Measurements from ENCODE around the gene COX7B2. TPM values are rescaled to one million over a fixed set of nuclear protein-coding genes. Genes with fewer than 3 reads are reported as not detected.

COX7B2 gene
- total RNA-seq, 1 experiment from 2014 or later: not detected

GRCh38 chr4:46930891-46931290 is 21.8 kb upstream of the COX7B2 start:
- ChIA-PET POLR2A (no interaction called here), CTCF (no interaction called here), RAD21 (ENCODE audit: low non-redundant PET in 1 of 2, low total read pairs in 2 of 2, uncharacterized antibody in 2 of 2, unreplicated experiment in 2 of 2) (no interaction called here)
- H3K9ac ChIP-seq (ENCODE audit: low read length): no peak overlapping the region
- H3K27me3 ChIP-seq (ENCODE audit: insufficient read depth, low read length): no peaks in the 10 kb centered on the region
- H2AFZ ChIP-seq (ENCODE audit: low read depth, low read length, poor library complexity, severe bottlenecking): no peak overlapping the region
- no peaks in the 10 kb centered on the region for H4K20me1 ChIP-seq (ENCODE audit: insufficient read depth)
- no peak for DNase-seq (ENCODE audit: low read depth, low spot score)
- H3K4me1 ChIP-seq (ENCODE audit: control insufficient read depth in 1 of 2, insufficient read depth in 2 of 2, low read length in 2 of 2): no peaks in the 10 kb centered on the region
- peaks cover 0 to 3% of the 10 kb centered on the region in 2 experiments; a peak in 3 of 4 replicates for H3K9me3 ChIP-seq (ENCODE audit: control insufficient read depth in 1 of 2, insufficient read depth in 1 of 2, low read depth in 1 of 2, low read length in 2 of 2)
- H3K9me2 ChIP-seq (ENCODE audit: insufficient read depth): no peaks in the 10 kb centered on the region
- BruUV-seq (replicated peaks): no TSS peak
- intact Hi-C loops (cut with micrococcal nuclease): loop anchor here (10.0 kb wide), 1 partner anchor 454 kb away; no protein-coding TSS in a partner anchor
- no peak overlapping the region for H3K4me3 ChIP-seq (replicated peaks in 1 of 2; ENCODE audit: low read depth in 1 of 2, low read length in 2 of 2)
- H3K27ac ChIP-seq (ENCODE audit: low read depth, low read length): no peak overlapping the region
- H3K4me2 ChIP-seq (ENCODE audit: low read length): no peak overlapping the region
- TF ChIP-seq ZNF274 (IDR thresholded peaks at IDR 0.05; ENCODE audit: low read depth, low read length) (no peak), SRF (IDR thresholded peaks at IDR 0.05; ENCODE audit: low read depth) (no peak), CTCF (IDR thresholded peaks at IDR 0.05 in 2 of 3, conservative IDR thresholded peaks at IDR 0.05 in 1 of 3; ENCODE audit: borderline replicate concordance in 1 of 3, insufficient read depth in 1 of 3, low read depth in 2 of 3, low read length in 2 of 3) (no peak), ZFX (IDR thresholded peaks at IDR 0.05) (no peak)
- H3K79me2 ChIP-seq (ENCODE audit: insufficient read depth, low read length): no peaks in the 10 kb centered on the region
- no peaks in the 10 kb centered on the region for H3K36me3 ChIP-seq (ENCODE audit: control insufficient read depth in 1 of 2, insufficient read depth in 2 of 2, low read length in 2 of 2)
- no peak for ATAC-seq

GRCh38 chr4:46927201-46927600 is 18.2 kb upstream of the COX7B2 start:
- no peaks in the 10 kb centered on the region for H3K27me3 ChIP-seq (ENCODE audit: insufficient read depth, low read length)
- H3K4me1 ChIP-seq (ENCODE audit: control insufficient read depth in 1 of 2, insufficient read depth in 2 of 2, low read length in 2 of 2): no peaks in the 10 kb centered on the region
- no peak overlapping the region for H3K4me3 ChIP-seq (replicated peaks in 1 of 2; ENCODE audit: low read depth in 1 of 2, low read length in 2 of 2)
- H3K9me2 ChIP-seq (ENCODE audit: insufficient read depth): no peaks in the 10 kb centered on the region
- CTCF ChIA-PET: no interaction called here
- no peak overlapping the region for H3K27ac ChIP-seq (ENCODE audit: low read depth, low read length)
- H3K9me3 ChIP-seq (ENCODE audit: control insufficient read depth in 1 of 2, insufficient read depth in 1 of 2, low read depth in 1 of 2, low read length in 2 of 2): peaks cover 0 to 3% of the 10 kb centered on the region in 2 experiments; a peak in 2 of 4 replicates
- no peak overlapping the region for H3K9ac ChIP-seq (ENCODE audit: low read length)
- DNase-seq (ENCODE audit: low read depth, low spot score): no peak
- BruUV-seq (replicated peaks): no TSS peak
- H4K20me1 ChIP-seq (ENCODE audit: insufficient read depth): no peaks in the 10 kb centered on the region
- no peaks in the 10 kb centered on the region for H3K79me2 ChIP-seq (ENCODE audit: insufficient read depth, low read length)
- H3K36me3 ChIP-seq (ENCODE audit: control insufficient read depth in 1 of 2, insufficient read depth in 2 of 2, low read length in 2 of 2): no peaks in the 10 kb centered on the region
- intact Hi-C loops (cut with micrococcal nuclease): no loop called here
- no peak overlapping the region for H2AFZ ChIP-seq (ENCODE audit: low read depth, low read length, poor library complexity, severe bottlenecking)
- POLR2A ChIA-PET: no interaction called here
- RAD21 ChIA-PET (ENCODE audit: low non-redundant PET in 1 of 2, low total read pairs in 2 of 2, uncharacterized antibody in 2 of 2, unreplicated experiment in 2 of 2): no interaction called here
- H3K4me2 ChIP-seq (ENCODE audit: low read length): no peak overlapping the region
- no peak for ATAC-seq
- no peak for TF ChIP-seq TCF7L2 (IDR thresholded peaks at IDR 0.05; ENCODE audit: borderline replicate concordance, extremely low read depth, insufficient read depth, insufficient read length)
- TF ChIP-seq MAX (IDR thresholded peaks at IDR 0.05): no peak
- no peak for TF ChIP-seq ELF1 (IDR thresholded peaks at IDR 0.05; ENCODE audit: borderline replicate concordance, low read depth)
- TF ChIP-seq EZH2 (IDR thresholded peaks at IDR 0.05): no peak
- TF ChIP-seq REST (IDR thresholded peaks at IDR 0.05; ENCODE audit: low read depth): no peak
- no peak for TF ChIP-seq POLR2AphosphoS5 (IDR thresholded peaks at IDR 0.05; ENCODE audit: low read depth, low read length)
- no peak for TF ChIP-seq CTCF (IDR thresholded peaks at IDR 0.05 in 2 of 3, conservative IDR thresholded peaks at IDR 0.05 in 1 of 3; ENCODE audit: borderline replicate concordance in 1 of 3, insufficient read depth in 1 of 3, low read depth in 2 of 3, low read length in 2 of 3)
- no peak for TF ChIP-seq FOSL1 (IDR thresholded peaks at IDR 0.05; ENCODE audit: low read depth)
- no peak for TF ChIP-seq CEBPB (IDR thresholded peaks at IDR 0.05; ENCODE audit: low read depth)
- no peak for TF ChIP-seq RAD21 (IDR thresholded peaks at IDR 0.05; ENCODE audit: low read depth)

Measured in HCT116 (cell line).